A673 (cell line): ENCODE measurements around the gene DISP3. TPM values are rescaled to one million over a fixed set of nuclear protein-coding genes. Genes with fewer than 3 reads are reported as not detected.

ENCODE experiments used
- BruUV-seq: library from RNA; stranded (reverse); fragments of 400-500 nt; replicated peaks from 2 replicates; lab custom pipeline; 2021; lab: Mats Ljungman, UMichigan
- CTCF ChIA-PET: fragments of 300-600 bp; sonication (Branson Sonifier 250); formaldehyde crosslinking; loops from one replicate; lab custom pipeline; 2022; ENCODE audit warnings: antibody characterized with exemption; lab: Charles Lee
- POLR2A ChIA-PET: fragments of 300-600 bp; sonication (Branson Sonifier 250); formaldehyde crosslinking; loops from one replicate; lab custom pipeline; 2022; ENCODE audit warnings: antibody characterized with exemption; ENCODE audit not compliant: low non-redundant PET; lab: Charles Lee
- DNase-seq: peaks from one replicate; pipeline ENCODE4 v3.0.0-alpha.2; 2015; ENCODE audit warnings: low spot score
- H3K27ac ChIP-seq: fragments of 200-600 bp; sonication (generic); 2 replicates; pipeline ENCODE4 v1.5.1; 2016; ENCODE audit warnings: mixed run types, low read depth, mild to moderate bottlenecking, mixed read lengths, antibody characterized with exemption, low read length; ENCODE audit not compliant: poor library complexity, severe bottlenecking
- H3K27me3 ChIP-seq: fragments of 200-600 bp; sonication (generic); replicated peaks from 2 replicates; pipeline ENCODE4 v1.6.1; 2017; ENCODE audit warnings: mixed run types, low read depth, mild to moderate bottlenecking, mixed read lengths, antibody characterized with exemption, low read length; ENCODE audit not compliant: insufficient read depth, poor library complexity
- H3K36me3 ChIP-seq: fragments of 200-600 bp; sonication (generic); 2 replicates; pipeline ENCODE4 v1.6.1; 2016; ENCODE audit warnings: mixed run types, mild to moderate bottlenecking, mixed read lengths, antibody characterized with exemption, low read length; ENCODE audit not compliant: insufficient read depth, poor library complexity, severe bottlenecking
- H3K4me1 ChIP-seq: fragments of 200-600 bp; sonication (generic); 2 replicates; pipeline ENCODE4 v1.6.1; 2017; ENCODE audit warnings: mixed run types, mild to moderate bottlenecking, mixed read lengths, antibody characterized with exemption, low read length; ENCODE audit not compliant: insufficient read depth, poor library complexity, severe bottlenecking
- H3K4me3 ChIP-seq: fragments of 200-600 bp; sonication (generic); 2 replicates; pipeline ENCODE4 v1.5.1; 2016; ENCODE audit warnings: low read depth, mixed run types, mild to moderate bottlenecking, mixed read lengths, low read length; ENCODE audit not compliant: poor library complexity, severe bottlenecking
- H3K9me3 ChIP-seq: fragments of 200-600 bp; sonication (generic); 2 replicates; pipeline ENCODE4 v1.6.1; 2016; ENCODE audit warnings: mixed run types, low read depth, mild to moderate bottlenecking, mixed read lengths, antibody characterized with exemption, low read length; ENCODE audit not compliant: poor library complexity, severe bottlenecking
- CTCF ChIP-seq: fragments of 300-800, 200-600 bp; sonication (generic); conservative IDR thresholded peaks from 2 replicates; pipeline ENCODE4 v1.5.1; 2017; ENCODE audit warnings: low read depth, mild to moderate bottlenecking, antibody characterized with exemption, low read length, moderate library complexity, mixed read lengths
- EZH2 ChIP-seq: fragments of 200-600 bp; sonication (generic); IDR thresholded peaks from 2 replicates; pipeline ENCODE4 v1.6.1; 2017; ENCODE audit warnings: borderline replicate concordance, low read depth, mild to moderate bottlenecking, mixed read lengths, antibody characterized with exemption, low read length; ENCODE audit not compliant: poor library complexity, severe bottlenecking
- intact Hi-C: fragments of 100-400 bp; cut with micrococcal nuclease; formaldehyde crosslinking; loops from one replicate; pipeline ENCODE4 v1.10.0; 2022; ENCODE audit not compliant: unreplicated experiment
- total RNA-seq: library from RNA; stranded (reverse); gene quantifications from 2 replicates; pipeline ENCODE4 v1.2.3, GENCODE V29; 2021

DISP3 gene
- total RNA-seq, 1 experiment from 2014 or later: 0.49 TPM

DNA sequence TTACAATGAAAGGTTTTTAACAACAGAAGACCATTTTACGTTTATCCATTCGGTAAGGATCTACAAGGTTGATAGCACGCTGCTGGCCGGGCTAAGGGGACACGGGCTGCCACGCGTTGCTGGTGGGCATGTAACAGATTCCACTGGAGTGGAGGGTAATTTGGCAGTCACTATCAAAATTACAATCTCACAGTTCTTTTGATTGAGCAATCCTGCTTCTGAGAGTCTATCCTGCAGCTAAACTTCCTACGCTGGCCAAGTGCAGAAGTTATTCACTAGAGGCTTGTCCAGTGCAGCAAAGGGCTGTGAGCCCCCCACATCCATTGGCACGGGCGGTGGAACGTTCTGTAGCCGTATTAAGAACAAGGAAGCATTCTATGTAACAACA lies 61.8 kb downstream of the DISP3 start:
- ChIA-PET CTCF (no interaction called here), POLR2A (no interaction called here)
- Histone ChIP-seq H3K36me3 (no peaks in the 10 kb centered on the region), H3K27ac (no peak overlapping the region), H3K4me3 (no peak overlapping the region), H3K4me1 (no peaks in the 10 kb centered on the region), H3K27me3 (peaks cover 63% of the 10 kb centered on the region), H3K9me3 (no peaks in the 10 kb centered on the region)
- TF ChIP-seq CTCF (no peak), EZH2 (no peak)
- DNase-seq: no peak
- intact Hi-C loops: no loop called here
- no TSS peak for BruUV-seq

GRCh38 chr1:11541236-11541635 lies 62.3 kb downstream of the DISP3 start:
- TF ChIP-seq EZH2 (no peak), CTCF (no peak)
- H3K4me1 ChIP-seq: no peaks in the 10 kb centered on the region
- no peaks in the 10 kb centered on the region for H3K36me3 ChIP-seq
- no peaks in the 10 kb centered on the region for H3K9me3 ChIP-seq
- no peak overlapping the region for H3K4me3 ChIP-seq
- ChIA-PET CTCF (no interaction called here), POLR2A (no interaction called here)
- peaks cover 68% of the 10 kb centered on the region for H3K27me3 ChIP-seq
- no peak overlapping the region for H3K27ac ChIP-seq
- intact Hi-C loops: no loop called here
- DNase-seq: no peak
- BruUV-seq: no TSS peak

DNA sequence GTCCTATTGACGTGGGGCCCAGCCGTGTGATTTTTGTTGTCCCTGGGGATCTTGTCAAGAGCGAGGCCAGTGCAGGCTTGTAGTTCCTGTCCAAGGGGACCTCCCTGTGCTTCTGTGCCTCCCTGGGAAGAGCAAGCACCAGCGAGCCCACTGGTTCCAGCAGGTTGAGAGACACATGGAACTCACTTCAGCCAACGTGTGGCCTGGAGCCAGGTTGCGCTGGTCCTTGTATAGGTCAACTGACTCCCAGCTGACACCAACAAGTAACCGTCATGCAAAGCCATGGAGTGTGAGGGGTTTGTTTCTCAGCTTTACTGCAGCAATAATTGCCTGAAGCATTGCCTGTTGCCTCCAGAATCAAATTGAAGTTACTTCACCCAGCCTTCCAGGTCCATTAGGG lies 63.0 kb downstream of the DISP3 start:
- DNase-seq: no peak
- CTCF ChIA-PET: interaction anchor here (0.5 kb wide), 1 partner anchor 33 kb away, joined by 6 read pairs; no protein-coding TSS in a partner anchor
- no TSS peak for BruUV-seq
- intact Hi-C loops: no loop called here
- H3K36me3 ChIP-seq: no peaks in the 10 kb centered on the region
- H3K9me3 ChIP-seq: no peaks in the 10 kb centered on the region
- H3K27me3 ChIP-seq: peaks cover 75% of the 10 kb centered on the region
- no peak overlapping the region for H3K4me3 ChIP-seq
- POLR2A ChIA-PET: no interaction called here
- TF ChIP-seq CTCF: no peak
- no peak for TF ChIP-seq EZH2
- H3K4me1 ChIP-seq: no peaks in the 10 kb centered on the region
- H3K27ac ChIP-seq: no peak overlapping the region
